Subcutaneous adipose tissue (tissue), 4 donors: ENCODE results near the gene PAIP1. TPM values are rescaled to one million over a fixed set of nuclear protein-coding genes. Genes with fewer than 3 reads are reported as not detected.

ENCODE experiments used
- CTCF ChIP-seq: fragments of 450-650 bp; IDR thresholded peaks from one replicate; pipeline ENCODE4 v1.5.1; 2016; ENCODE audit warnings: low read depth, mild to moderate bottlenecking, control low read depth, antibody characterized with exemption, moderate library complexity
- total RNA-seq, 4 donors: library from RNA; depleted of rRNA; stranded (reverse); fragments of >200 nt; gene quantifications; one replicate each; pipeline ENCODE4 v1.1.0, GENCODE V29; 2016

PAIP1 gene
- total RNA-seq, 4 donors from 2014 or later = 109 to 166 (median 126) TPM

GRCh38 chr5:43514025-43514424 lies 42.9 kb downstream of the PAIP1 start:
- TF ChIP-seq CTCF = no peak

GRCh38 chr5:43498581-43498980 lies 58.3 kb downstream of the PAIP1 start:
- no peak for TF ChIP-seq CTCF

- TF ChIP-seq CTCF = no peak
Measured at GRCh38 chr5:43497311-43498104, 59.4 kb downstream of the PAIP1 start.

GRCh38 chr5:43491326-43491725 lies 65.6 kb downstream of the PAIP1 start:
- TF ChIP-seq CTCF = no peak

- no peak for TF ChIP-seq CTCF
Measured at GRCh38 chr5:43486353-43486752, 70.5 kb downstream of the PAIP1 start.

GRCh38 chr5:43485406-43485805 lies 71.5 kb downstream of the PAIP1 start:
- TF ChIP-seq CTCF = no peak

- no peak for TF ChIP-seq CTCF
Measured at GRCh38 chr5:43484106-43484849, 72.6 kb downstream of the PAIP1 start.
